ENCODE results near the gene NPIPB2. TPM values are rescaled to one million over a fixed set of nuclear protein-coding genes. Genes with fewer than 3 reads are reported as not detected.

The NPIPB2 gene
- total RNA-seq, 1 experiment from 2014 or later, result 12.5 TPM

- H2BK5ac ChIP-seq (ENCODE audit: insufficient read length, low read length), result no peak overlapping the region
These were observed 25.1 kb downstream of the NPIPB2 start for GRCh38 chr16:11916524-11917285.

More at GRCh38 chr16:11916524-11917285, 25.1 kb downstream of the NPIPB2 start:
- peak overlapping the region; percentile 61 for H3K4me2 ChIP-seq (ENCODE audit: insufficient read depth, insufficient read length, low read length)
- no peak for DNase-seq
- no peaks in the 10 kb centered on the region for H3K9me3 ChIP-seq (ENCODE audit: control insufficient read depth, low read depth, low read length)
- no peak overlapping the region for H3K56ac ChIP-seq (ENCODE audit: insufficient read length, low read depth, low read length)
- H3K79me2 ChIP-seq (ENCODE audit: insufficient read depth, low read length), result peaks cover 29% of the 10 kb centered on the region
- peak overlapping the region in 2 of 3 experiments; percentile 11 to 26; a peak in 2 of 7 replicates for H3K27ac Mint-ChIP-seq
- H3K18ac ChIP-seq (ENCODE audit: insufficient read length, low read depth, low read length), result no peak overlapping the region
- no peak overlapping the region for H4K5ac ChIP-seq (ENCODE audit: insufficient read length, low read depth, low read length)
- WGBS (ENCODE audit: extremely low coverage, insufficient read length, low lambda C conversion rate), result no CpG with 5 or more reads among the region's 13 CpGs
- no peaks in the 10 kb centered on the region for H3K79me1 ChIP-seq (ENCODE audit: insufficient read depth, low read depth, low read length, poor library complexity, severe bottlenecking)
- peaks cover 5% of the 10 kb centered on the region; the same call in 1 of the 2 replicates for H3K27me3 Mint-ChIP-seq (ENCODE audit: low read depth)
- H3K23me2 ChIP-seq (ENCODE audit: insufficient read length, low read depth, low read length, poor library complexity, severe bottlenecking), result no peaks in the 10 kb centered on the region
- H3K9ac ChIP-seq (ENCODE audit: extremely low read depth, insufficient read length, low read length), result no peak overlapping the region
- no peak overlapping the region for H2AFZ ChIP-seq (ENCODE audit: low read length)
- no peak overlapping the region for H3T11ph ChIP-seq (ENCODE audit: low read length)
- no peaks in the 10 kb centered on the region for H3K27me3 ChIP-seq (ENCODE audit: insufficient read depth, low read length)
- H3K4me3 Mint-ChIP-seq, result peak overlapping the region; percentile 86 to 88
- H3K27ac ChIP-seq (ENCODE audit: insufficient read length, low read depth, low read length), result no peak overlapping the region
- no peak overlapping the region for H2AK5ac ChIP-seq (ENCODE audit: insufficient read length, low read length)
- TF ChIP-seq CTCF (conservative IDR thresholded peaks at IDR 0.05), result no peak
- H3K23ac ChIP-seq (ENCODE audit: insufficient read length, low read depth, low read length), result no peak overlapping the region
- peaks cover 3% of the 10 kb centered on the region; the same call in 1 of the 2 replicates for H3K4me1 ChIP-seq (ENCODE audit: insufficient read depth, low read length)
- H2BK120ac ChIP-seq (ENCODE audit: low read depth, low read length, poor library complexity, severe bottlenecking), result no peak overlapping the region
- no peaks in the 10 kb centered on the region for H4K20me1 ChIP-seq (ENCODE audit: control insufficient read depth, insufficient read depth, insufficient read length)
- H4K8ac ChIP-seq (replicated peaks; ENCODE audit: insufficient read length, low read depth, low read length), result no peak overlapping the region
- no peak overlapping the region for H2BK12ac ChIP-seq (ENCODE audit: insufficient read length, low read depth, low read length)
- H2BK20ac ChIP-seq (ENCODE audit: low read depth, low read length, poor library complexity, severe bottlenecking), result no peak overlapping the region
- no peak overlapping the region for H3K14ac ChIP-seq (ENCODE audit: insufficient read depth, low read length)
- peaks cover 0 to 3% of the 10 kb centered on the region in 2 experiments; a peak in 1 of 5 replicates for H3K9me3 Mint-ChIP-seq
- H4K91ac ChIP-seq (ENCODE audit: insufficient read length, low read depth, low read length), result no peak overlapping the region
- H3K4me1 Mint-ChIP-seq, result peaks cover 24 to 25% of the 10 kb centered on the region in 2 experiments
- H2BK15ac ChIP-seq (ENCODE audit: low read depth, low read length), result no peak overlapping the region
- H3K4ac ChIP-seq (ENCODE audit: low read depth, low read length), result no peak overlapping the region
- H3K36me3 Mint-ChIP-seq (ENCODE audit: insufficient read depth in 1 of 3, low read depth in 3 of 3), result peaks cover 4 to 10% (median 10%) of the 10 kb centered on the region in 3 experiments; a peak in 4 of 7 replicates
